NCI-H146 treated with DMSO at 0.1 percent for 48 hours (cell line): Measurements from ENCODE around the gene PFN1.

ENCODE experiments used
- DNase-seq: peaks from one replicate; lab custom pipeline; 2025; ENCODE audit not compliant: unreplicated experiment; lab: John Stamatoyannopoulos, UW

Gene PFN1

GRCh38 chr17:4967539-4968485, 19.5 kb upstream of the PFN1 start, which contains the start of gene SPAG7:
Gene SPAG7 (minus strand): TSS chr17:4967817. CDS start chr17:4967804, 13 bp downstream.
- peak; percentile 95 for DNase-seq

DNA sequence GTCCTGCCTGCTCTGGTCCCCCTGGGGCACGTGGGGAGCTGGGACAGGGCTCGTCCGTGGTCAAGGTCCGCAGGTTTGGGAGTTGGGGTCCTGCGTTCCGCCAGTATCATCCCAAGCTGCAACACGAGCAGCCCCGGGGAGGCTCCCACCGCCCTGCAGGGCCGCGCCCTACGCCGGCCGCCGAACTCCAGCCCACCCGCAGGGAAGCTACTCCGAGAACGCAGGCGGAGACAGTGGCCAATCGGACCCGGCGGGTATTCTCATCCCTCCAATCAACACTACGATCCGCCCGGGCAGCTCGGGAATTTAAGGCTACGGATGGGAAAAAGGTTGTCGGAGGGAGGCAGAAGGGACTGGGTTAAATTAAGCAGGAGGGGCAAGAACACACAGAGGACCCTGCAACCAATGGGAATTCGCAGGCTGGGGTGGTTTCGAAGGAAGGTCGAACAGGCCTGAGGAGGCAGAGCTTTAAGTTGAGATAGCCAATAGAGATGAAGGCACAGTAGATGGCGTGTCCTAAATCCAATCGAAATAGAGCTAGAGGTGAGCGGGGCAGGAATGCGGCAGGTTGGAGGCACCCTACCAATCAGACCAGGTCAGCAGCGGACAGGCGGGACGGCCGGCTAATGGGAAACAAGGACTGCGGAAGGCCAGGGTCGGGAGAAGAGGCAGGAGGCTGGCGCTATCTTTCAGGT, 18.7 kb upstream of the PFN1 start:
- DNase-seq = peak; percentile 99

DNA sequence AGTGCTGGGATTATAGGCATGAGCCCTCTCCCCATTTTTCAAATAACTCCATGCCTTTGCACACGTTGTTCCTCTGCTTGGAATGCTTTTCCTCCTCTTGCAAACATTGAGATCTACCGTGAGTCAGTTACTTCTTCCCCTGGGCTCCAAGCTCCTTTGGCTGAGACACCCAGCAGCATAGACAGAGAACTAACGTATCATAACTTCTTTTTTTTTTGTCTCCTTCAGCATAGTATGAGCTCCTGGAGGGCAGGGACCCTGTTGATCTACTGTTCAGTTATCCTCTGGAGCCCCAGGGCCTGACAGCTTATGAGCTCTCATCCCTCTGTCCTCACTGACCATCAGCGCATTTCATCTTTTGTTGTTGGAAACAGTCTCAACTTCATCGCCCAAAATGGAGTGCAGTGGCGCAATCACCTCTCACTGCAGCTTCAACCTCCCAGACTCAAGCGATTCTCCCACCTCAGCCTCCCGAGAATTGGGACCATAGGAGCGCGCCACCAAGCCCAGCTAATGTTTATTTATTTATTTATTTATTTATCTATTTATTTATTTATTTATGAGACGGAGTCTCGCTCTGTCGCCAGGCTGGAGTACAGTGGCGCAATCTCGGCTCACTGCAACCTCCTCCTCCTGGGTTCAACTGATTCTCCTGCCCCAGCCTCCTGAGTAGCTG, 17.1 kb upstream of the PFN1 start:
- no peak for DNase-seq

DNA sequence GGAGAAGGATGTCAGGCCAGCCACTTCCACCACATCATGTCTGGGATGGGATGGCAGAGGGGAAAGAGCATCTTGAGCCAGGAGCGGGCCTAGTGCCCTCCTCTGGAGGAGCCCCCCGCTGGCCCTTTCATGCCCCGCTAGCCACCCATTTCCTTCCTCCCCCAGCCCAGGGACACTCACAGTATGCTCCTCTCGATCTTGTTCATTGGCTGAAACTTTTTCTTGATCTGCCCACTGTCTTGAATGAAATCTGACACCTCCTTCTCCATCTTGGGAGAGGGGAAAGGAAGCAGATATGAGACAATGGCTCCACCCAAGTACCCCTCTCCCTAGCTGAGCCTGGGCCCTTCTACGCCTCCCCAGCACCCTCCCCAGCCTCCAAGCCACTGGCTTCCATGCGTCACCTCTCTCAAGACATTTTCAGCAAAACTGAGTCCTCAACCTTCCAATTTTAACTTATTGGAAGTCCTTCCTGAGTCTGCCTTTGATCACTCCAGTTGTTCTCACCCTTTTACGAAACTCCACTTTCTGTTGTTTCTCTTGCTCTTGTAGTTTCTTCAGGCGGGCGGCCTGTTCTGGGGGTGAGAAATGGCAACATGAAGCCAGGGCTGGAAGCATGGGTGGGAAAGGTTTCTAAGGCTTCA, 12.1 kb upstream of the PFN1 start:
- no peak for DNase-seq

- DNase-seq = no peak
Measured at GRCh38 chr17:4959261-4959965, 11.1 kb upstream of the PFN1 start.

DNA sequence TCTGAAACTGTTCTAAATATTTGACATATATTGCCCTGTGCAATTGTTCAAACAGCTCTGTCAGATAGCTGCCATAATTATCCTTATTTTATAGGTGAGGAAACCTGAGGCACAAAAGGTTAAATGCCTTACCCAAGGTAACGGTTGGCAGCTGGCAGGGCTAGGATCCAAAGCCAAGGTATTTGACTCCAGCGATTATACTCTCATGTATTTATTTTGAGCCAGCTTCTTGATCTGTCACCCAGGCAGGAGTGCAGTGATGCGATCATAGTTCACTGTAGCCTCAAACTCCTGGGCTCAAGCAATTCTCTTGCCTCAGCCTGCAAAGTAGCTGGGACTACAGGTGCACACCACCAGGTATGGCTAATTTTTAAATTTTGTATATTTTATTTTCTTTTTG, 9.8 kb upstream of the PFN1 start:
- no peak for DNase-seq

- no peak for DNase-seq
Measured at GRCh38 chr17:4956493-4957061, 8.2 kb upstream of the PFN1 start.

GRCh38 chr17:4955091-4955490, 6.8 kb upstream of the PFN1 start:
- no peak for DNase-seq

DNA sequence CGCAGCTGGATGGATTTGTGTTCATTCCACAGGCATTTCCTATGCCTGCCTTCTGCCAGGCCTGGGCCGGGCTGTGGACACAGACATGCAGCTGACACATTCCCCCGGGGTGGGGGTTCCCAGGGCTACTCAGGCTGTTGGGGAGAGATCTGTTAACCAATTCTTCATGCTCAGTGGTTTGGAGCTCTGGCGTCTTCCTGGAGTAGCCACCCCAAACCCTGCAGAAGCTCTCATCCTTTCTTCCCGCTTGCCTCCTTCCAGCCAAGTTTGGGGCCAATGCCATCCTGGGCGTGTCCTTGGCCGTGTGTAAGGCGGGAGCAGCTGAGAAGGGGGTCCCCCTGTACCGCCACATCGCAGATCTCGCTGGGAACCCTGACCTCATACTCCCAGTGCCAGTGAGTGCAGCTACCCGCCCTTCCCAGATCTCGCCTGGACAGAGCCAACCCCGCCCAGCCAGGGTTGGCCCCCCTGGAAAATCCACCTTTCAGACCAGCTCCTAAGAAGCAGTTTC, 5.2 kb upstream of the PFN1 start:
- DNase-seq = no peak

DNA sequence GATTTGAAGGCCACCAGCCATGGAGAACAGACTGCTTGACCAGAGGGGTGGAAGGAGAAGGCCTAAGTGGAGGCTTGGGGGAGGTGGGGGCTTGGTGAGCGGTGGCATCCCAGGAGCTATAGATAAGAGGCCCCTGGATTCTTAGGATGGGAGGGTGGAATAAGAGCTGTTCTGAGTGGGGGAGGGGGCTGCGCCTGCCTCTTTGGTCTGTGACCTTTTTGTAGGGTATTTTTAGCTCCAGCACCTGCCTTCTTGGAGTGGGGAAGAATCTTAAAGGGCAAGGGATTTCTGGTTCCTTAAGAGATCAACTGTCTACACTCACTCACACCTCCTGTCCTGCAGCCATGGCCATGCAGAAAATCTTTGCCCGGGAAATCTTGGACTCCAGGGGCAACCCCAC, 3.2 kb upstream of the PFN1 start:
- DNase-seq = no peak

- DNase-seq = no peak
Measured at GRCh38 chr17:4950746-4951204, 2.4 kb upstream of the PFN1 start, which contains the start of gene ENO3. Gene ENO3 (plus strand): TSS chr17:4951119. CDS start chr17:4951830, 711 bp downstream.

GRCh38 chr17:4950075-4950745, 1.9 kb upstream of the PFN1 start:
- DNase-seq = peak; percentile 55

- peak; percentile 55 for DNase-seq
Measured at GRCh38 chr17:4949321-4950074, 1.2 kb upstream of the PFN1 start.

DNA sequence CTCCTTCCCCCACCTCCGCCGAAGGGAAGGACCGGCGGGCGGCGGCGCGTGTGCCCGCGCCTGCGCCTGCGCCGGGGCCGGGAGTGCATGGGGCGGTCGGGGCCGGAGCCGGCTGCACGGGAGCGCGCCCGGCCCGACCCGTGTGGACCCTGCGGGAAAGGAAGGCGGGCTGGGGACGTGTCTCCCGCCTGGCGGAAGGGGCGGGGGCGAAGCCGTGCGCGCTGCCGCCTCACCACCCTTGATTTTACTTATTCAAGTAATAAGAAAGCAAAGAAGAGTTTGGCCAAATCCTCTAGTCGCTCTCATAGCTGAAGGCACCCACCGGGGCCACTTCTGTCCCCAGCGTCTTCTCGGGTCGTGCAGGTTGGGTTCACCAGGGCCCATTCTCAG, 596 bp upstream of the PFN1 start:
- peak; percentile 70 for DNase-seq

- DNase-seq = no peak
Measured at GRCh38 chr17:4947411-4948165, 742 bp downstream of the PFN1 start.

- no peak for DNase-seq
Measured at GRCh38 chr17:4947010-4947410, 1.3 kb downstream of the PFN1 start.

GRCh38 chr17:4946312-4946976, 1.9 kb downstream of the PFN1 start:
- no peak for DNase-seq
